GM19452 (cell line): ENCODE measurements around the gene SCD5.

ENCODE experiments used
- ATAC-seq: cut with Tn5 transposase; IDR thresholded peaks from one replicate; pipeline ENCODE4 v1.9.1; 2021; ENCODE audit not compliant: unreplicated experiment

Gene SCD5

DNA sequence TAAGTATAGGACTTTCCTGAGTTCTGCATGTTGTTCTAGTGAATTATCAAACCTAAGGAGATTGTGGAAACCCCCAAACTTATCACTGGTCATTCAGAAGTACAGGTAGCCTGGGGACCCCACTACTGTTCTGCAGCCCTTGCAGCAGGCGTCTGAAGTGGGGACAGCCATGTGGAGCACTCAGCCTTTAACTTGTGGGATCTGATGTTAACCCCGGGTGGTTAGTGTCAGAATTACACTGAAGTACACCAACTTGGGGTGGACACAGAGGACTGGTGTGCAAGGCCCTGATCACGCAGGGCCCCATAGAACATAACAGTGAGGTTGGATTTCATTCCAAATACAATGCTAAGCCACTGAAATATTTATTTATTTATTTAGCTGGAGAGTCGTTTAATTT is 103.7 kb downstream of the SCD5 start:
- ATAC-seq: no peak

DNA sequence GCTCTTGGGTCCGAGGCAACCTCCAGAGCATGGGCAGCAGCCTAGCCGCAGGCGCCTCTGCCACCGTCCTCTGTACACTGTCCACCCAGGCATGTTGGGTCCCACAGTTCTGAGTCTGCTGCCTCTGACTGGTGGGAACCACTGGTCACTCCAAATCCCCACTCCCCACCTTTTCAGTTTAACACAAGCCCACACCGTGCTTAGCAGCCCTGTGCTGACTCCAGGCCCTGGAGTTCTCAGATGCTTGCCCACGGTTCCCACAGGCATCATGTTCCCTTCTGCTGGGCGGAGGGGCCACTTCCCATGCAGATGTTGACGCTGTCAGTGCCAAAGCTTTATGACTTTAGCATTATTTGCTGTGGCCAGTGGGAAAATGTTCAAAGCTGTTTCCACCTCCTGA is 104.5 kb downstream of the SCD5 start:
- no peak for ATAC-seq

DNA sequence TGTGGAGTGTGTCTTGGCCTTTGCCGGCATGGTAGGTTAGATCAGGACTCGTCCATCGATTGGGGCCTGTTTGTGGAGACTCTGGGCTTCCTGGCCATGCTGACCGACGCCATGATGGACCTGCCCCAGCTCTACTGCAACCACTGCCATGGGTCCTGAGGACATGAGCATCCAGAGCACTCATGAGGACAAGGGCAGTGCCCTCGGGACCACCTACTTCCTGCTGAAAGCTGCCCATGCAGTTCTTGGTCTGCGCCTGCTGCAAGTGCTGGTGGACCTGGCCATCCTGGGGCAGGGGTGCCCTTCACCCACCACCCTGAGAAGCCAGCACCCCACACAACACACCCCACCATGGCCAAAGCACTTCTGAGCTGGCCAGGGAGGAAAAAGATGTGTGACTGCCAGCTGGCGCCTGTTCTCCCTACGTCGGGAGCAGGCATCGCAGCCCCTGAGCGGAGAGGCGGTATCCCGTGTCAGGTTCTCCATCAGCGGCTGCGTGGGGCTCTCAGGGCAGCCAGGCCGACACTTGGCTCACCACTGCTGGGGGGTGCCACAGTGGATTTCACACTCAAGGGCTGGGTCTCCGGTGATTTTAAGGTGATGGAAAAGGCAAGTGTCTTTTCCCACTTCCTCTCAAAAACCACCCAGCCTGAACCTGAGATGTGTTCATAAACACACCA is 106.4 kb downstream of the SCD5 start:
- no peak for ATAC-seq

DNA sequence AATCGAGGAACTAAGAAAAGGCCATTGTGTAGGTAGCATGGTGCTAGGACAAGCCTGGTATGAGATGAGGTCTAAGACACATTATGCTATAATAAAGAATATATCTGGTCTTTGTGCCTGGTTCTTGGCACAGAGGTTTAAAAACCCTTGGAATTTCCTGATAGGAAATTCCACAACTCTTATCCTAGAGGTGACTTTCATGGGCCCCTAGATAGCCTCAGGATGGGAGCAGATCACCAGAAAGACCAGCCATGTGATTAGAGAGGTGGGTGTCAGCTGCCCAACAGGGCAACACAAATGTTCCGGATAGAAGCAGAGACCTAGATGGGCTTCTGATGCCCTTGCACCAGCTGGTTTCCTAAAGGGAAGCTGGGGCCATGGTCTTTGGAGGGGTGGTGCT is 107.2 kb downstream of the SCD5 start:
- no peak for ATAC-seq

DNA sequence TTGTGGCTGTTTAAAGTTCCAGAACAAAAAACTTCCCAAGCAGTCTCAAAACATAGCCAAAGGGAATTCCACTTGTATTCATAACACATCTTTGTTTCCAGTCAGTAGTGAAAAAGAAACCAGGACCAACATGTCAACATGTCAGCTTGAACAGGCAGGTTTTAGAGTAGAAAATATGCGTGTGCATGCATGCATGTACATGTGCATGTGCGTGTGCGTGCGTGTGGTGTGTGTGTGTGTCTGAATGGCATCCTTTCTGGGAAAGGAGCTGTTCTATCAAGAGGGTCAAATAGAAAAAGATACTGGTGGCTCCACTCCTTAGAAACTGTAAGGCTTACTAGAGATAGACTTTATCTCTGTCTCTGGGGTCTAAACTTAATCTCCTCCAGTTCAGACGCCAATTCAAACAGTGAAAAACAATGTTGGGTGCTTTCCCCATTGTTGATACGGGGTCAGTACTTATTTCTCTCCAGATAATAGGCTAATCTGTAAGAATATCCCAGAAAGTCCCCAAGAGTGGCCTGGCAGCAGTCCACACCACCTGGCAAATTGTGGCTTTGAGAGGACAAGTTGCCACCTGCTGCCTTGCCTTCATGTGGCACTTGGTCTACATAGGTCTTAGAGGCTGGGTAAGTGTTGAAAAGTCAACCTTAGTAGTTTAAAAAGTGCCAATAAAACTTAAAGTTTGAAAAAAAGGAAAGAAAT is 110.4 kb downstream of the SCD5 start:
- ATAC-seq: no peak

DNA sequence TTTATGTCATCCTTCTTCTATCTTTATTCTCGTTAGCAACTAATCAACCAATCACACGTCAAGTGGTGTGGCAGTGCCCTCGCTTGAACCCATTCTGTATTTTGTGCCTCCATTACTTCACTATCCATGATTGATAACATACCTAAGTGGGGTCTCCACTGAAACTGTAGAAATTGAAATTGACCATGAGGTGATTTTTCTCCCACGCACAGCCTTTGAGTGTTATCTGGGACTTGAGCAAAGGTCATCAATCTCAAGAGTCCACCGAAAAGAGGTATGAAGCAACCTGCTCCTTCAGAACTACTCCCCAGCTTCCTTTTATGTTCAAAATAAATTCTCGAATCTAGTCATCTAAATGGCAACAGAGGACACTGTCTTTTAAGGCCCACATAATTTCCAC is 111.1 kb downstream of the SCD5 start:
- no peak for ATAC-seq

DNA sequence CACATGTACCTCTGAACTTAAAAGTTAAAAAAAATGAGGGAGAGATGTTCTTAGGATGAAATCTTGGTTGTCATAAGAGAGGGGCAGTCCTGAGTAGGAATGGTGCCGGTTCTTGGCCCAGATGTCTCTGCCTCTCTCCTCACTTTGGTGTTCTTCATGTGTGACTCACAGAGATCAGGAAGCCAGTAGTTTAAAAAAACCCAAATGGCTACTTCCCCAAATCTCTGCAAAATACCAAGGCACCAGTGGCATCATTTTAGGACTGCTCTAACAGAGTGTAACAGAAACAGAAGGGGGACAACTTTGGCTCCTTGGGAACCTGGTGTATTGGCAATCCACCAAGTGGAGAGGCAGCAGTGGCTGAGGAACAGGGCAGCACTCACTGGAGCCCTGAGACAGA is 116.8 kb downstream of the SCD5 start:
- no peak for ATAC-seq

GRCh38 chr4:82680834-82681233 is 117.8 kb downstream of the SCD5 start:
- ATAC-seq: no peak

DNA sequence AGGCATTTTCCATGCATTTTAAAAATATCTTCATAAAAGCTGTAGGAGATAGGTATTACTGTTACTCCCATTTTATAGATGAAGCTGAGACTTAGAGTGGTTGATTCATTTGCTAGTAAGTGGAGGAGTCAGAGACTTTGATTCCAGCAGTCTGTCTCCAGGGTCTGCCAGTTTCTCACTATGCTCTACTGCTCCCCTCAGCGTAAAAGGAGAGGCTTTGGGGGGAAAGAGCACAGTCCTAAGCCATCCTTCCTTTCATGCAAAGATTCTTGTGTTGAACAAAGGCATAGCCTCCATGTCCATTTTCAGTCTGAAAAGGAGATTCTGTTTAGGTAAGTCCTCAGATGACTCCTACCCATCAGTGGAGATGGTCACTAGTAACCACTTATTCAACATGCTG is 119.1 kb downstream of the SCD5 start:
- no peak for ATAC-seq

DNA sequence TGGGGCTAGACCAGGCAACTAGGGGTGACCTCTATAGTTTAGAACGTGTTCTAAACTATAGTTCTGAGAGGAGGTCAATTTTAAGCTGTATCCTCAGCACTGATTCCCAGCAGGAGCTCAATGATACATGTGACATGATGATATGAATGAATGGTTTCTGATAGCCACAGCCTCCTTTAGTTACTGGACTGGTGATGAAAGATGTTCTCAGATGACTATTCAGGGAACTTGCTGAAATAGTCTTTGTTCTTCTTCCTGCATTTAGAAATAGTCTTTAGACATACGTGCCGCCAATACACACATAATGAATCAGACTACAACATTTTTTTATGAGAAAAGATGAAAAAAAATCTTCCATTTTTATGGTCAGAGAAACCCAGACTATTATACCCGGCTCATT is 120.5 kb downstream of the SCD5 start:
- ATAC-seq: no peak

- no peak for ATAC-seq
Observed at GRCh38 chr4:82677327-82677726, 121.3 kb downstream of the SCD5 start.

DNA sequence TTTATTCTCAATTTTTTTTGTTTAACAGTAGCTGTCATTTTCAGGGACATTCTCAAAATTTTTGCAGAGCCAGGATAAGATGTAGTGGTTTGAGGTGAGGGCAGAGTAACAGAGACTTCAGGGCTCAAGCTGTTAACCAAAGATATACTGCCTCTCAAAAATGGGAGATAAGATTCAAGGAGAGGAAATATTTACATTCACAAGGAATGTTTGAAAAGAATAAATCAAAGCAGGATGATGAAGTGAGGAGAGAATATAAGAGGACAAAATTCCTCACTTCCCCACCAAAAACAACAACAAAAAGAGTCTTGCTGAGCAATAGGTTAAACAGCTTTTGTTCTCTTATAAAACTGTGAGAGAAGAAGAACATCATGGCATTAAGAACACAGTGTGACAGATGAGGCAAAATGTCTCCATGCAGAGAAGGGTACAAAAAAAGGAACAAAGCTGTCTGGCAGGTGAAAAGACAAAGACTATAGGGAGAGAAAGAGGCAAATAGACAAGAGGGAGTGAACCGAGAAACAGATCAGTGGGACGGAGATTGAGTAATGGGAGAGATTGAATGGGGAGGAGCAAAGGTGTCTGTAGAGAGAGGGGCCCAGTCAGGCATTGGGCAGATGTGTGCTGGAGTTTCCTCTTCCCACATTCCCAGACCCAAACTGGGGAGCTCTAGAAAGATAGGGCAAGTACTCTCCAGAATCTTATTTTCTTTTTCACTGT is 130.7 kb downstream of the SCD5 start:
- no peak for ATAC-seq

DNA sequence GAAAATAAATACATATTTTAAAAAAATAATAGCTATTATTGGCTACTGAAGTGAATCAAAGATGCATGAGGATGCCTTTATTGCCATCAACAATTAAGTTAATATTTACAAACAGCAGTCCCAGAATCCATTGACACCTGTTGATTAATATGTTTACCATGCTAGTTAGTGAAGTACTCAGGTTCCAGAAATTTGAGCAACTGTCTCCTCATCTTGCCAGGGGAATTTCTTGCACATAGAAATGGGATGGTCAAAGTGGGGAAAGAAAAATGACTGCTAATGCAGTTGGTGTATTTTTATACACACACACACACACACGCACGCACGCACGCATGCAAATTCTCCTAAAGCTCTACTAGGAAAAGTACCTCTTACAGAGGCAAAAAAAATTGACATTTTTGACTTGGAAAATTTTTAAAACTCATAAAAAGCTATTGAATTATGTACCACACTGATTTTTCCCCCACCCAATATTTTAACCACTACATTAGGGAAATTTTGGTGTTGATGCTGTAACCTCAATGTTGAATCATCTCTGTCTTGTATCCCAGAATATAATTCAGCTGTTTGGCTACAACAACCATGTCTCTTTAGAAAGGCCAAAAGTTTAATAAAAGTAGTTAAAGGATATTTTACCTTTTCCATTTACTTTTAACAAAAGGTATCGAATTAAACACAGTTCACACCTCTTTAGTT is 131.5 kb downstream of the SCD5 start:
- ATAC-seq: no peak

DNA sequence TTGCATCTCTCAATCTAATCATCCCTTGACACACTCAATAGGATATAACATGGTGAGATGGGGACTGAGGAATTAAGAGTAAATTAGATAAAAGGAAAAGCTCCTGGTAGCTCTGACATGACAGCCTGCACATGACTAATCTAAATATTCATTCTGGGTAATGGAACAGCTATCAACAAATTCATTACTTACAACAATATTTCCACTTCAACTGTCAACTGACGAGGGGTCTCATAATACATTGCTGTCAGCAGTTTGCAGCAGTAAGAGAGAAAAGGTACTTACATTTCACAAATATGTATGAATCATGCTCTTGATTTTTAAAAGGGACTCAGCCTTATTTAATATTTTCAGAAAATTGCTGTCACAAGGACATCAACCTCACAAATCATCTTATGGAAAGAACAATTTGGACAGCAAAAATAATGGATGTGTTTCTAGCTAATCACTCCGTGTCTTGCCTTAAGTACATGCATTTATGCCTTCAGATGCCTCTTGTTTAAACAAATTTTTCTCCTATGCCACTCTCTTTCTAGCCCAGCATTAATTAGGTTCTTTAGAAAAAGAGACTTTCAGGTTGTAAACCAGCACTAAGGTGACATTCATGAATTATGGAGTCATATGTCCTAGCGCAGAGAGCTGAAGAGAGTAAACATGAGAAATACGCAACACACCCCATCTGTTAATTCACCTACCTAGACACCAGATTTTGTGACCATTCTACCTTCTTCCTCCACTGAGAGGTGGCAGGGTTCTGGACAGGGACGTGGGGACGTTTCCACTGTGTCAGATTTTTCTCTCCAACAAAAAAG is 137.2 kb downstream of the SCD5 start:
- no peak for ATAC-seq

- no peak for ATAC-seq
Observed at GRCh38 chr4:82652062-82652461, 146.5 kb downstream of the SCD5 start.

DNA sequence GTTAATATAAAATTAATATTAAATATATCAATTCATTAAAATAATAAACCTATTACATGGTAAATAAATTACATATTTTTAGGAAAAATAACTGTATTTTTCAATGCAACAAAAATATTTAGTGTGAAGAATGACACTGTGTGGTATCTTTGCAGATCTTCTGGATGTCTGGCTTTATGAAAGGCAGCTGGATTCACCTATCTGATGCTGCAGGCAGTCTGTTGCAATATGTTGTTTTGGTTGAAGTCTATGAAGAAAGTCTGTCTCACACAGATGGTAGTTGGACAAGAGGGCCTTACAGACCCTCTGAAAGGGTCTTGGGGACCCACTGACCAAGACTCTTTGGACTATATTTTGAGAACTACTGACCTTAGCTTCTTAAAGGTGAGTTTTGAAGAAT is 147.7 kb downstream of the SCD5 start:
- ATAC-seq: no peak

DNA sequence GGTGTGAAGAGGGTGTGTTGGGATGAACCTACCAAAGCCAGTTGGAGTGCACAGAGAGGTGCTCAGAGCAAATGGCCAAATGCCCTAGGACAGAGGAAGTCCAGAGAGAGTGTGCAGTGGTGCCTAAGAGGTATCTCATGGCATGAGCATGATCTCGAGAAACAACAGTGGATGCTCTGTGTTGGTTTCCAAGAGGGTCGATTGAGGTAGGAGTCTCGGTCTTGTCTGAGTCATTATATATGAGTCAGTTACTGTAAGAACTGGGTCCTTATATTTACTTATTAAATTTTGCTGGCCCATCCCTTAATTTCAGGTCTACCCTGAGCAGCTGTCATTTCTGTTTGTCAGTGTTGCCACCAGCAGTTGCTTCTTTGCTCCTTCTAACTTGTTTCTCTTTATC is 150.2 kb downstream of the SCD5 start:
- no peak for ATAC-seq

- ATAC-seq: no peak
Observed at GRCh38 chr4:82645936-82646565, 152.5 kb downstream of the SCD5 start.

GRCh38 chr4:82644734-82645126 is 153.9 kb downstream of the SCD5 start:
- no peak for ATAC-seq

DNA sequence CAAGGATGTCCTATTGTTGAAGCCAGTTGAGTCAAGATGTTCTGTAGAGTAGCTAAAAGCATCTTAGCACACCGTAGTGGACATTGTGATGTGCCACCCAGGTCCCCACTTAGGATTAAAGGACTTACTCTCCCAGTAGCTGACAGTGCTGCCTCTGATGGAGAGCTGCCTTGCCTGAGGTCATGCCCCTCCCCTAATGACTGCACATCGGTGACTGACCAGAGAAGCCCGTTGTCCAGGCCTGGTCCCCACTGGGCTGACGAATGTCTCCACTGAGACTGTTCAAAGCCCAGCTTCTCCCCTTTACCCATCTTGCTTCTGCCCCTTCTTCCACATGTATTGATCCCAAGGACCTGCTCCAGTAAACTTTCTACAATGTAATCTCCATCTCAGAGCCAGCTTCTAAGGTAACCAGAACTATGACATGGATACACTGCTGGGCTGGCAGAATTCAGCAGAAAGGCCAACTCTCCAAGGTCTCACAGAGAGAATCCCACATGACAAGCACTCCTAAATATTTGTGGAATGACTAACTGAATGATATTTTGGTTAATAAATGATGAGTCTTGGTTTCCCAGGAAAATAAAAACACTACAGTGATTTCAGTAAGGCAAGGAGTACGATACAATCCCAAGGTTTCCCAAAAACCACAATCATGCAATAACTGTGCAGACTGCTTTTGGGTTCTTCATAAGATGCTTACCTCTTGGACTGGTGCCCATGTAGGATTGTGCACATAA is 154.4 kb downstream of the SCD5 start:
- no peak for ATAC-seq
